Measurements from ENCODE around the gene PRRC2A.

PRRC2A gene

DNA sequence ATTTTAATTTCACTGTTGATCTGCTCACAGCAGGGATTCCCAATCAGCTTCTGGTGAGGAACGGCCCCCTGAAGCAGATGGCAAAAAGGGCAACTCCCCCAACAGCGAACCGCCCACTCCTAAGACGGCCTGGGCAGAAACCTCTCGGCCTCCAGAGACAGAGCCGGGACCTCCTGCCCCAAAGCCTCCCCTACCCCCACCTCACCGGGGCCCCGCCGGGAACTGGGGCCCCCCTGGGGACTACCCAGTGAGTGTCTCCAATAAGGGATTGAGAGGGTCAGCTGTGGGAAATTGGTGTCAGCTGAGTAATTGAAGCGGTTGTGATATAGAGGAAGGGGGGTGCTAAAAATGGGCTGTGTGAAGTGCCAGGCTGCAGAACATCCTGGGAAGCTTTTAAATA is 6.4 kb downstream of the PRRC2A start:
- no peak for DNase-seq (ENCODE audit: low read depth)

DNA sequence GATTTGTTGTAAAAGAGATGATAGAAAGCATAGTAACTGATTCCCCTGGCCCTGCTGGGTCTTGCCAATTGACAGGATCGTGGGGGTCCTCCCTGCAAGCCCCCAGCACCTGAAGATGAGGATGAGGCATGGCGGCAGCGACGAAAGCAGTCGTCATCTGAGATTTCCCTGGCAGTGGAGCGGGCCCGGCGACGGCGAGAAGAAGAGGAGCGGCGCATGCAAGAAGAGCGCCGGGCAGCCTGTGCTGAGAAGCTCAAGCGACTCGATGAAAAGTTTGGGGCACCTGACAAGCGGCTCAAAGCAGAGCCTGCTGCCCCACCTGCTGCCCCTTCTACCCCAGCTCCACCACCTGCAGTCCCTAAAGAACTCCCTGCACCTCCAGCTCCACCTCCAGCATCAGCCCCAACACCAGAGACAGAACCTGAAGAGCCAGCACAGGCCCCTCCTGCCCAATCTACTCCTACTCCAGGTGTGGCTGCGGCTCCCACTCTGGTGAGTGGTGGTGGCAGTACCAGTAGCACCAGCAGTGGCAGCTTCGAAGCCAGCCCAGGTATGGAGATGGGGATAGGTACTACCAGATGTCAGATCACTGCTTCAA is 7.3 kb downstream of the PRRC2A start:
- no peak for DNase-seq (ENCODE audit: low read depth)

DNA sequence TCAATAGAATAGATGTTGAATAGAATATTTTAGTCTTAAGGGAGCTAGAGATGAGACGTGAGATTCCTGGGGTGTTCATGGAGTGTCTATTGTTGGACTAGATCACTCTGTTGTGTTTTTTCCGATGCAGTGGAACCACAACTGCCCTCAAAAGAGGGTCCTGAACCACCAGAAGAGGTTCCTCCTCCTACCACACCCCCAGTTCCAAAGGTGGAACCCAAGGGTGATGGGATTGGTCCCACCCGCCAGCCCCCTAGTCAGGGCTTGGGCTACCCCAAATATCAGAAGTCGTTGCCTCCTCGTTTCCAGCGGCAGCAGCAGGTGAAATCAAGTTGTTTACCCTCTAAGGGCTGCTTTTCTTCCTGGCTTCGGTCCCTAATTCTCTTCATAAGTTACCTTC is 8.5 kb downstream of the PRRC2A start:
- no peak for DNase-seq (ENCODE audit: low read depth)

DNA sequence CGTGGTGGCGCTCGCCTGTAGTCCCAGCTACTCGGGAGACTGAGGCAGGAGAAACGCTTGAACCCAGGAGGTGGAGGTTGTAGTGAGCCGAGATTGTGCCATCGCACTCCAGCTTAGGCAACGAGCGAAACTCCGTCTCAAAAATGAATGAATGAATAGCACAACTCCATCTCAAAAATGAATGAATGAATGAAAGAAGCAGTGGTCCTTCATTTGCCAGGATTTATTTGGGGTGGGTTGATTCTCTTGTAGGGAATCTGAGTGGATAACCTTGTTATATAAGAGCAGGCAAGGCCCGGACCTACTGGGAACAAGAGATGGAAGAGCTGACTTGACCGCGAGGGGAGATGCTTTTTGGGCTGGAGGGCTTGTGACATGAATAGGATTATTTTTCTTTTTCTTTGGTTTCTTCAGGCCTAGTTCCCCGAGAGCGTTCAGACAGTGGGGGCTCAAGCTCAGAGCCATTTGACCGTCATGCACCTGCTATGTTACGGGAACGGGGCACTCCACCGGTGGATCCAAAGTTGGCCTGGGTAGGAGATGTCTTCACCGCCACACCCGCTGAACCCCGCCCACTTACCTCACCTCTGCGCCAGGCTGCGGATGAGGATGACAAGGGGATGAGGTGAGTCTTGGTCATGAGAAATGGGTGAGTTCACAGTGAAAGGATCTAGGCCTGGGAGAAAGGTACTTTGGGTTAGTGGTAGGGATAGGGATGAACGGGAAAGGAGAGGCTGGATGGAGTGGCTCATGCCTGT is 9.8 kb downstream of the PRRC2A start:
- no peak for DNase-seq (ENCODE audit: low read depth)

DNA sequence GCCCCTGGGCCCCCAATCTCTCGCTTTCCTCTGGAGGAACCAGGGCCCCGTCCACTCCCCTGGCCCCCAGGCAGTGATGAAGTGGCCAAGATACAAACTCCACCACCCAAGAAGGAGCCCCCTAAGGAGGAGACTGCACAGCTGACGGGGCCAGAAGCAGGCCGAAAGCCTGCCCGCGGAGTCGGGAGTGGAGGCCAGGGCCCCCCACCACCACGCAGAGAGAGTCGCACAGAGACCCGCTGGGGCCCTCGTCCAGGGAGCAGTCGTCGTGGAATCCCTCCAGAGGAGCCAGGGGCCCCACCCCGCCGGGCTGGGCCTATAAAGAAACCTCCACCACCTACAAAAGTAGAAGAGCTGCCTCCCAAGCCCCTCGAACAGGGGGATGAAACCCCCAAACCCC is 10.7 kb downstream of the PRRC2A start:
- no peak for DNase-seq (ENCODE audit: low read depth)

DNA sequence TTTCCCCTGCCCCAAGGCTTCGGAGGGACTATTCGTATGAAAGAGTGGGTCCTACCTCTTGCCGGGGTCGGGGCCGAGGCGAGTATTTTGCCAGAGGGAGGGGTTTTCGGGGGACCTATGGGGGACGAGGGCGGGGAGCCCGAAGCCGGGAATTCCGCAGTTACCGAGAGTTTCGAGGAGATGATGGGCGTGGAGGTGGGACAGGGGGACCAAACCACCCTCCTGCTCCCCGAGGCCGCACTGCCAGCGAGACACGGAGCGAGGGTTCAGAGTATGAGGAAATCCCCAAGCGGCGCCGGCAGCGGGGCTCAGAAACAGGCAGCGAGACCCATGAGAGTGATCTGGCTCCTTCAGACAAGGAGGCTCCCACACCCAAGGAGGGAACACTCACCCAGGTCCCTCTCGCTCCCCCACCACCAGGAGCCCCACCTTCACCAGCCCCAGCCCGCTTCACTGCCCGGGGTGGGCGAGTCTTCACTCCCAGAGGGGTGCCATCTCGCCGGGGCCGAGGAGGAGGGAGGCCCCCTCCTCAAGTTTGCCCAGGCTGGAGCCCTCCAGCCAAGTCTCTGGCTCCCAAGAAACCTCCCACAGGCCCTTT is 11.3 kb downstream of the PRRC2A start:
- DNase-seq (ENCODE audit: low read depth) = no peak

DNA sequence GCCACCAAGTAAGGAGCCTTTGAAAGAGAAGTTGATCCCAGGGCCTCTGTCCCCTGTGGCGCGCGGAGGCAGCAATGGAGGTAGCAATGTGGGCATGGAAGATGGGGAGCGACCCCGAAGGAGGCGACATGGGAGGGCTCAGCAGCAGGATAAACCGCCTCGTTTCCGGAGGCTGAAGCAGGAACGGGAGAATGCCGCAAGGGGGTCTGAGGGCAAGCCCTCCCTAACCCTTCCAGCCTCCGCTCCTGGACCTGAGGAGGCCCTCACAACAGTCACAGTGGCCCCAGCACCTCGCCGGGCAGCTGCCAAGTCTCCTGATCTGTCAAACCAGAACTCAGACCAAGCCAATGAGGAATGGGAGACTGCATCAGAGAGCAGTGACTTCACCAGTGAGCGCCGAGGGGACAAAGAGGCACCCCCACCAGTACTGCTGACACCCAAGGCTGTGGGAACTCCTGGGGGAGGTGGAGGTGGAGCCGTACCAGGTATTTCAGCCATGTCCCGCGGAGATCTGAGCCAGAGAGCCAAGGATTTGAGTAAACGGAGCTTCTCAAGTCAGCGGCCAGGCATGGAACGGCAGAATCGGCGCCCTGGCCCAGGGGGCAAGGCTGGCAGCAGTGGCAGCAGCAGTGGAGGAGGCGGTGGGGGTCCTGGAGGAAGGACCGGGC is 11.9 kb downstream of the PRRC2A start:
- no peak for DNase-seq (ENCODE audit: low read depth)

DNA sequence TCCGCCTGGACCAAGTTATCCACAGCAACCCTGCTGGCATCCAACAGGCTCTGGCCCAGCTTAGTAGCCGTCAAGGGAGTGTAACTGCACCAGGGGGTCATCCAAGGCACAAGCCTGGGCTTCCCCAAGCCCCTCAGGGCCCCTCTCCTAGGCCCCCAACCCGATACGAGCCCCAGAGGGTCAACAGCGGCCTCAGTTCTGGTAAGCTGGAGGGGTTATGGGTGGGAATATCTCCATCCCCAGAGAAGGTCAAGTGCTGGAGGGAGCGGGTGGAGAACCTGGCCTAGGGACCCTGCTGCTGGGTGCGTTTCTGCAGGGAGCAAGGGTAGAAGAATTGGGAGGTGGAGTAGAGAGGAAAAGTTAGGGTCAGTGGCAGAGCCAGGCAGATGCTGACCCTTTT is 12.9 kb downstream of the PRRC2A start:
- no peak for DNase-seq (ENCODE audit: low read depth)

DNA sequence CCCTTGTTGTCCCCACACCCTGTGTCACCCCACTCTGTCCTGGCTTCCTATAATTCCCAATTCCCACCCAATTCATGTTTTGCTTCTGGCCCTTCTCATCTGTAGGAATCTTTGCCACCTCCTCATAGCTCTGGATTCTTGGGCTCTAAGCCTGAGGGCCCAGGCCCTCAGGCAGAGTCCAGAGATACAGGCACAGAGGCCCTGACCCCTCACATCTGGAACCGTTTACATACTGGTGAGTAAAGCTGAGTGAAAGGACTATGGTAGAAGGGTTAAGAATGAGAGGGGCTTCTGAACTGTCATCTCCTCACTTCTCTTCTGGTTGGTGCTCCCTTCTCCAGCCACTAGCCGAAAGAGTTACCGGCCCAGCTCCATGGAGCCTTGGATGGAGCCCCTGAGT is 13.6 kb downstream of the PRRC2A start:
- DNase-seq (ENCODE audit: low read depth) = no peak

DNA sequence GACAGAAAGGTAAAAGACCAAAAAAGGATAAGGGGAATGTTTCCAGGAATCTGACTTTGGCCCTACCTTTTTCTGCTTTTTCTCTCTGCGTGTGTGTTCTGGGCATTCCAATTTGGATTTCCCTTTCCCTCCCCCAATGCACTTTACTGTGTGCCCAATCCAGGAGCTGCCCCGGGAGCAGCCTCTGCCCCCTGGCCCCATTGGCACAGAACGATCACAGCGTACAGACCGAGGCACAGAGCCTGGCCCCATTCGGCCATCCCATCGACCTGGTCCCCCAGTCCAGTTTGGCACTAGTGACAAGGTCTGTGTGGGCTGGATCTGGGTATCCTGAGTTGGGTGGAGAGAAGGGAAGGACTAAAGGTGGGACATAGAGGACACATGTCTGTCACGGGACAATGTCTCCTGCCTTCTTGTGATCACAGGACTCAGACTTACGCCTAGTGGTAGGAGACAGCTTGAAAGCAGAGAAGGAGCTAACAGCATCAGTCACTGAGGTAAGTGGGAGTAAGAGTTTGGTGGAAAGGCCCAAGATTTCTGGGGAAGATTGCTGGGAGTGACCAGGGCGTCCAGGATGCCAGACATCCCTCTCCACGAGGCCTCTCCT is 14.6 kb downstream of the PRRC2A start:
- DNase-seq (ENCODE audit: low read depth) = no peak

DNA sequence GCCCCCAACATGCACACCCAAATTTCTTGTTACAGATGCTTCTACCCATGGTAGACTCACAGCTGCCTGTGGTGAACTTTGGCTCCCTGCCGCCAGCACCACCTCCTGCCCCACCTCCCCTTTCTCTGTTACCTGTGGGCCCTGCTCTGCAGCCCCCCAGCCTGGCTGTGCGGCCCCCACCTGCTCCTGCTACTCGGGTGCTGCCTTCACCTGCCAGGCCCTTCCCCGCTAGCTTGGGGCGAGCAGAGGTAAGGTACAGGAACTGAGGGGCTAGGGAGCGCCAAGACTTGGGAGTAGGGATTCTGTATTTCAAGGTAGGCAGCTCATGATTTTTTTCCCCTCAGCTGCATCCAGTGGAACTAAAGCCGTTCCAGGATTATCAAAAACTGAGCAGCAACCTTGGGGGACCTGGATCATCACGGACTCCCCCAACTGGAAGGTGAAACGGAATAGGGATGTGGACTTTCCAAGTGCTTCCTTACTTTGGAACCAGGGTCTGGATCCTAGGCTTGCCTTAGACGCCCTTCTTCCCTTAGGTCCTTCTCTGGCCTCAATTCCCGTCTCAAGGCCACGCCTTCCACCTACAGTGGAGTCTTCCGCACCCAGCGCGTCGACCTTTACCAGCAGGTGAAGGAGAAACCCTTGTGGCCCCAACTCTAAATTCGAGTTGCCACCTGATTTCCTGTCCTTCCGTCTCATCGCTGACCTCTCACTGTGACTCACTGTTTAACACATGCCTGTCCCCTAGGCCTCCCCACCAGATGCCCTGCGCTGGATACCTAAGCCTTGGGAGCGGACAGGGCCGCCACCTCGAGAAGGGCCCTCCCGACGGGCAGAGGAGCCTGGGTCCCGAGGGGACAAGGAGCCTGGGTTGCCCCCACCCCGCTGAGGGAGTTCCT is 16.4 kb downstream of the PRRC2A start:
- DNase-seq (ENCODE audit: low read depth) = no peak

DNA sequence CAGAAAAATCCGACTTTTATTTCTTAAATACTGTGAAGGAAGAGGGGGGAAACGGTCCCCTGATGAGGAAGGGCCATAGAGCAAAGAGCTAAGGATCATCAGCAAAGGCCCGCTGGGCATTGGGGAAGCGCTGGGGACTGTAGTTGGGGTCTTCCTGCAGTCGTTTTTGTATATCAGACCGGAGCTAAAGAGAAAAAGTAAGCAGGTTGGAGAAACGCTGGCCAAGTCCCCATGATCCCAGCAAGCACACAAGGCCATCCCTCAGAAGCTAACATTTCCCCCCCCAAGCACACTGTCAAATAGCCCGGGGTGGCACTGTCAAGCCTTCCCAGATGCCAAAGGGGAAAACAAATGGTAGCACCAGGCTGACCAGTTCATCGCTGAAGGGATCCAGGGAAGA is 18.5 kb downstream of the PRRC2A start:
- no peak for DNase-seq (ENCODE audit: low read depth)

DNA sequence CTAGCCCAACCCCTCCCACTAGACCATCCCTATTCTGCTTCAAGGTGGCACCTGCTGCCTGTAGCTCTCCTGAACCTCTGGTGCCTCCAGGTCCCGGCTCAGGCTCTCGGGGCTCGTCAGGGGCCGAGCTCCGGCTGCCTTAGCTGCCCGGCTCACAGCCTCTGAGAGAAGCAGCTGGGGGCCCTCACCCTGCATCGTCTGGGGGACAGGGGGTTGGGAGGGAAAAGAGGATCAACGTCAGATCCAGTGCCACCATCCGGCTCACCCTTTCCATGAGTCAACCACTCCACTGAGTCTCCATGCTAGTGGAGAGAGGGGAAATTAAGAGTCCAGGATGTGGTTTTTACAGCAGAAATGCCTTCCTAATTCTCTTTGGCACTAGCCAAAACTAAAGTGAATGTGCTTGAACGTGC is 18.9 kb downstream of the PRRC2A start:
- DNase-seq (ENCODE audit: low read depth) = no peak

DNA sequence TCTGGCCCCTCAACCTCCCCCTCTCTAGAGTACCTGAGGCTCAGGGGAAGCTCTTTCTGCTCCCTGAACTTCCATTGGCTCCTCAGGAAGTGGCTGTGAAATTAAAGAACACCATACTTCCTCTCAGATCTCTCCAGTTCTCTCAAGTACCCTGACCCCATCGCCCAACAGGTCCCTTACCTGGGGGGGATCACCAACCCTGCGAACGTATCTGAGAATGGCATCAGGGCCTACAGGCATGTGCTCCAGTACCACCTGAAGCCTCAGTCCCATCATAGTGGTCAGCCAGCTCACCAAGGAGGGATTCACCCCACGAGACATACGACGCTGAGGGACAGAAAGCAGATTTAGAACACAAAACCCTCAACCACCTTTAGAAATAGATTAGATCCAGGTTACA is 20.1 kb downstream of the PRRC2A start:
- no peak for DNase-seq (ENCODE audit: low read depth)

DNA sequence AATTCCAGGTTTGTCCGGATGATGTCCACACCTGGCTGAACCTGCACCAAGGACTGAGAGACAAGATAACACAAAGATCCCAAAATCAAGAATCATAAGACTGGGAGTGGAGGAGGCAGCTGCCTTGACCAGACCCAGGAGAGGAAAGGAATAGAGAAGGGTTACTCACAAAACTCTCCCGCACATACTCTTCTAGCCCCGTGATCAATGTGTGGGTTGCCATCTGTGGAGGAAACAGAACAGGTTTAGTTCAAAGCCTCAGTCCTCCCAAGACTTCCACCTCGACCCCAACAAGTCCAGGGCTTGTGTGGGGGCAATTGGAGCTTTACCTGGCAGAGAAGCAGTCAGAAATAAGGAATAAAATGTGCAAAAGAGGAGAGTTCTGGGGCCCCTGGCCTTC is 20.9 kb downstream of the PRRC2A start:
- DNase-seq (ENCODE audit: low read depth) = no peak

DNA sequence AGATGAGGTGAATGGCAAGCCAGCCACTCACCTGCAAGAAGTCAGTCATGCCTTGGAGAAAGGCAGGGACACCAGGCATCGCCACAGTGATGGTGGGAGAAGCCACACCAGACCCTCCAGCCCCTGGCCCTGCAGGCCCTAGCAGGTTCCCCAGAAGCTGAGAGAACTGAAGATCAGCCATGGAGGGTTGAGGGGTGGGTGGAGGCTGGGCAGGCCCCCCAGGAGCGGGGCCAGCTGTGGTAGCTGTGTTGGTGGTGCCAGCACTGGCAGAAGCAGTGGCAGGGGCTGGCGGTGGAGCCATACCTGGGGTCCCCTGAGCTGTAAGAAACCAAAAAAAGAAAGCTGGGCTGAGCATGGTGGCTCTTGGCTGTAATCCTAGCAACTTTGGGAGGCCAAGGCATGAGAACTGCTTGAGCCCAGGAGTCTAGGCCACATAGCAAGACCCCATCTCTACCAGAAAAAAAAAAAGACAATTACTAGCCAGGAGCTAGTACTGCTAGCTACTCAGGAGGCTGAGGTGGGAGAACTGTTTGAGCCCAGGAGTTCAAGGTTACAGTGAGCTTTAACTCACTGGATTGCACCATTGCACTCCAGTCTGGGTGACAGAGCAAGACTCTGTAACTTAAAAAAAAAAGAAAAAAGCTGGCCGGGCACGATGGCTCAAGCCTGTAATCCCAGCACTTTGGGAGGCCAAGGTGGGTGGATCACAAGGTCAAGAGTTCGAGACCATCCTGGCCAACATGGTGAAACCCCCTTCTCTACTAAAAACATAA is 22.5 kb downstream of the PRRC2A start:
- DNase-seq (ENCODE audit: low read depth) = no peak

DNA sequence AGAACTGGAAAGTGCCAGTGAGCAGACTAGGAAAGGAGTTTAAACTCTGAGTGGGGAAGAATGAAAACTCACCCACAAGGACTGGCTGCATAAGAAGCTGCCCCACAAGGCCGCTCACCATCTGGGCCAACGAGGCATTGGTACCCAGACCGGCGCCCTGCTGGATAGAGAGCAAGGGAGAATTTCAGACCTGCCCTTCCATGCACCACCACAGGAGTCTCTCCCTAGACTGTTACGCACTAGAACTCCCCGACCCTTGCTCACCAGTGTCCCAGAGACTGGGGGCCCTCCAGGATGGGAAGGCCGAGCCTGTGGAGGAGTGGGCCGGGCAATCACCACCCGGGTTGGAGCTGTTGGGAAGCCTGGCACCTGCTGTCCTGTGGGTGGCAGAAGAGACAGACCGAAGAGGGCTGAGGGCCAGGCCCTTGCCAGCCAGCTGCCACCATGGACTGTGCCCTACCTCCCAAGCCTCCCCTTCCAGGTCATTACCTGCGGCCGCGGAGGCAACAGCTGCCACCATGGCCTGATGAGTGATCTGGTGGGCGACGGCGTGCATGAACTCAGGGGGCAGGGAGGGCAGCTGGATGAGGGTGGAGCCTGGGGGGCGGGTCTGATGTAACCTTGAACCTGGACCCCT is 23.4 kb downstream of the PRRC2A start:
- DNase-seq (ENCODE audit: low read depth) = no peak

DNA sequence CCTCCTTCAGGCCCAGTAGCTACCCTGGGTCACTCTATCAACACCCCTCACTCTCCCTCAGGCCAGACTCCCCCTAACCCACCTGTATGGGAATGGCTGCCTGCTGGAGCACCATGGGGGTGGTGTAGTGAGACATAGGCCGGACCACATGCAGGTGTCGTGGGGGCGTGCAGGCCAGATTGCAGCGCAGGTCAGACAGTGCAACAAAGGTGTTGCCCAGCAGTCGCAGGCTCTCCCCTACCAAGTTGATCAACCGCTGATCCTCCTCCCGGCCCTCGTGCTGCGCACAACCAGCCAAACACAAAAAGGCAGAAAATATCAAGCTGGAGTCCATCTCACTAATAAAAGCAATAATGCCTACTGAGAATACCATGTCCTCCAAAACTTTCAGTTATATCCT is 24.8 kb downstream of the PRRC2A start:
- no peak for DNase-seq (ENCODE audit: low read depth)

DNA sequence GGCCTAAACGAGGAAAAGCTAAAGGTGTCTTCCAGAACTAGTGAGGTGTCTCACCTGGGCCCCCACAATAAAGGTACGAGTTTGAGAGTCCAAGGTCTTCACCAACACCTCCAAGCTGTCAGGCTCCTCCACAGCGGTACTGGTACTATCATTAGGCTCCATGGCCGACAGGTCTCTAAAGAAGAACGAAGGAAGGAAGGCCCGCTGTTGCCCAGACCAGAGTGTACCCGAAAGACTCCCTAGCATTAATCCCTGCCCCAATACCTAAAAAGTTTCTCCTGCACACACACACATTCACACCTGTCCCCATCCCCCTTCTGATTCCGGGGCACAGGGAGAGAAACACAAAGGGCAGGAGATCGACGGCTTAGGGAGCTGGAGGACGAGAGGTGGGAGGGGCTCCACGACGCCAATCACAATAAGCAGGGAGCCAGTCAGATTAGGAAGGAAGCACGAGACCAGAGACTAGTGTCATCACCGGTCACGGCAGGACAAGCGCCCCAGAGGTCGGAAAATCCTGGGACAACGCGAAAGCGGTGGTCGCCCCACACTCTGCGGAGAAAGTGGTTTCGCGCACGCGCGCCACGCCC is 31.2 kb downstream of the PRRC2A start:
- no peak for DNase-seq (ENCODE audit: low read depth)

Data from stimulated activated CD8-positive, alpha-beta memory T cell treated with anti-CD3 and anti-CD28 coated beads, Interleukin-12 subunit alpha, Interleukin-12 subunit beta, amount 100 ng/mL, for 1 hour (primary cell).